Keratinocyte (primary cell): ENCODE data around the gene TOX2. TPM values are rescaled to one million over a fixed set of nuclear protein-coding genes. Genes with fewer than 3 reads are reported as not detected.

Source experiments
- DNase-seq: peaks from one replicate; pipeline ENCODE4 v3.0.0-alpha.2; 2011; ENCODE audit warnings: low read depth, missing footprints, low spot score
- FAIRE-seq: peaks from 2 replicates; lab custom pipeline; 2011; peaks lifted over from hg19 to GRCh38; lab: Jason Lieb, UNC
- H2AFZ ChIP-seq: 2 replicates; pipeline ENCODE4 v1.6.0; 2012; ENCODE audit warnings: low read length, control low read depth, inconsistent platforms; ENCODE audit not compliant: control insufficient read depth
- H3K27ac ChIP-seq: 2 replicates; pipeline ENCODE4 v1.5.1; 2011; ENCODE audit warnings: low read length; ENCODE audit not compliant: control insufficient read depth, insufficient read depth
- H3K27me3 ChIP-seq: 3 replicates; pipeline ENCODE4 v1.6.0; 2011; ENCODE audit warnings: low read length; ENCODE audit not compliant: control insufficient read depth, insufficient read depth; ENCODE audit errors: extremely low read depth
- H3K36me3 ChIP-seq, 2 experiments: 2 replicates in 1 of 2; 3 replicates in 1 of 2; pipeline ENCODE4 v1.5.1; 2011; ENCODE audit warnings: low read length in 2 of 2, mild to moderate bottlenecking in 1 of 2; ENCODE audit not compliant: control insufficient read depth in 2 of 2, insufficient read depth in 2 of 2; ENCODE audit errors: extremely low read depth in 1 of 2
- H3K4me1 ChIP-seq: 3 replicates; pipeline ENCODE4 v1.5.1; 2011; ENCODE audit warnings: low read length; ENCODE audit not compliant: control insufficient read depth, insufficient read depth; ENCODE audit errors: extremely low read depth
- H3K4me2 ChIP-seq: 3 replicates; pipeline ENCODE4 v1.6.0; 2011; ENCODE audit warnings: low read depth, low read length; ENCODE audit not compliant: control insufficient read depth, insufficient read depth; ENCODE audit errors: extremely low read depth
- H3K4me3 ChIP-seq, 3 experiments: fragments of 200-600 bp in 1 of 3; sonication (generic) in 1 of 3; 2 replicates in 2 of 3; 3 replicates in 1 of 3; pipeline ENCODE4 v1.5.1; 2011 to 2016; ENCODE audit warnings: low read length in 3 of 3, mild to moderate bottlenecking in 3 of 3, control low read depth in 2 of 3, inconsistent platforms in 1 of 3, low read depth in 1 of 3, mixed read lengths in 1 of 3, mixed run types in 1 of 3, moderate library complexity in 1 of 3; ENCODE audit not compliant: control insufficient read depth in 2 of 3, insufficient read depth in 2 of 3; ENCODE audit errors: extremely low read depth in 1 of 3
- H3K79me2 ChIP-seq: 2 replicates; pipeline ENCODE4 v1.6.0; 2012; ENCODE audit warnings: low read length; ENCODE audit not compliant: control insufficient read depth, insufficient read depth
- H3K9ac ChIP-seq: 3 replicates; pipeline ENCODE4 v1.6.0; 2011; ENCODE audit warnings: low read length; ENCODE audit not compliant: control insufficient read depth, insufficient read depth; ENCODE audit errors: extremely low read depth
- H3K9me1 ChIP-seq: 3 replicates; pipeline ENCODE4 v1.6.0; 2011; ENCODE audit warnings: low read length; ENCODE audit not compliant: control insufficient read depth, insufficient read depth; ENCODE audit errors: extremely low read depth
- H3K9me3 ChIP-seq: 2 replicates; pipeline ENCODE4 v1.5.1; 2012; ENCODE audit warnings: low read depth, low read length; ENCODE audit not compliant: control insufficient read depth
- H4K20me1 ChIP-seq: 3 replicates; pipeline ENCODE4 v1.6.0; 2011; ENCODE audit warnings: low read length; ENCODE audit not compliant: control insufficient read depth, insufficient read depth; ENCODE audit errors: extremely low read depth
- CTCF ChIP-seq, 3 experiments: IDR thresholded peaks in 1 of 3; conservative IDR thresholded peaks in 1 of 3; optimal IDR thresholded peaks in 1 of 3; 2 replicates in 2 of 3; 3 replicates in 1 of 3; pipeline versions ENCODE3 to v1.5.1; 2011; ENCODE audit warnings: low read length in 3 of 3, mild to moderate bottlenecking in 3 of 3, moderate library complexity in 2 of 3, control low read depth in 1 of 3, inconsistent platforms in 1 of 3; ENCODE audit not compliant: insufficient read depth in 2 of 3; ENCODE audit errors: extremely low read depth in 1 of 3
- EZH2 ChIP-seq: IDR thresholded peaks from one replicate; pipeline ENCODE4 v1.6.1; 2012; ENCODE audit warnings: inconsistent platforms, mild to moderate bottlenecking, low read length, moderate library complexity
- dilution Hi-C: fragments of 300-500 bp; cut with MboI; formaldehyde crosslinking; loops from one replicate; pipeline ENCODE4 v1.7.0; 2020; ENCODE audit warnings: low sequenced_read_pairs; ENCODE audit not compliant: extremely low pct_ligation_motif_present
- polyA plus RNA-seq, 5 experiments: library from polyadenylated mRNA; depleted of rRNA in 3 of 5; stranded (reverse) in 3 of 5; stranded (forward) in 1 of 5; unstranded in 1 of 5; fragments of >200 nt; gene quantifications; 1 replicate in 1 of 5; 2 replicates in 3 of 5; 3 replicates in 1 of 5; pipeline versions ENCODE4 v1.2.1 to v1.2.3, GENCODE V29; 2011 to 2012; ENCODE audit warnings: missing spikeins in 2 of 5, low read depth in 1 of 5, low replicate concordance in 1 of 5

Gene TOX2
- polyA plus RNA-seq, 1 donor (not counting 4 experiments of a cell fraction or from before 2014, with no cell fraction given), result 0.20 TPM

DNA sequence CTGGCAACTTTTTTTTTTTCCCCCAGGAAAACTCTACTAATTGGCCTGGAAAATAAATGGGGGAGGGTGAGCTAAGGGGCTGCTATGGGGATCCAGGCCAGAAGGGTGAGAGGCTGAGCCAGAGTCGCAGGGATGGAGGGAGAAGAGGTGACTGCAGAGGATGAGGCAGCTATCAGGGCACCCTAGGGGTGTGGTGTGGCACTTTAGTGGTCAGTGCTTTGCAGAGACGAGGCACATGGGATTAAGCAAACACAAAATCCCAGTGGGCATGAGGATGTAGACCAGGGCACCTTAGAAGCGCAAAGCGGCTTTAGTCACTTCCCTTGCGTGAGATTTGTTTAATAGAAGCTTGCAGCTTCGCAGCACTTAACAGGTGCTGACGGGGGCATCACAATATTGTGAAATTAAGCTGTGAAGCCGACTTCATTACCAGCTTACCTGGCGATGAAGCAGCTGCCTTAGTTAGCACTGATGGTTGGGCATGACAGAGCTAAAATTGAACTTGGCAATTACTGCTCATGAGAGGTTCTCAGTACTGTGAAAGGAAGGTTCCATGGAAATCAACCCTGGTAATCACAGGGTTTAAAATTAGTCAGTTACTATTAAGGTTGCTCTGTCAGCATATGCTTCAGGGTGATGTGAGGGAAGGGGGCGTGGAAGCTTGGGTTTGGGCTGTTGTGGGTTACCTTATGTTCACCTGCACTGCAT is 26.0 kb downstream of the TOX2 start:
- H3K27me3 ChIP-seq, result peaks cover 4% of the 10 kb centered on the region
- dilution Hi-C loops, result no loop called here
- H3K9me3 ChIP-seq, result no peaks in the 10 kb centered on the region
- H3K79me2 ChIP-seq, result no peaks in the 10 kb centered on the region
- FAIRE-seq, result no peak
- no peak overlapping the region for H3K9ac ChIP-seq
- no peak overlapping the region for H2AFZ ChIP-seq
- no peak overlapping the region for H3K4me3 ChIP-seq
- TF ChIP-seq CTCF (optimal IDR thresholded peaks at IDR 0.05 in 1 of 3, IDR thresholded peaks at IDR 0.05 in 1 of 3, conservative IDR thresholded peaks at IDR 0.05 in 1 of 3; ENCODE audit: extremely low read depth in 1 of 3, insufficient read depth in 2 of 3, low read length in 3 of 3) (no peak), EZH2 (no peak)
- no peaks in the 10 kb centered on the region for H3K36me3 ChIP-seq
- peaks cover 42% of the 10 kb centered on the region for H3K4me1 ChIP-seq
- H3K27ac ChIP-seq, result no peak overlapping the region
- no peak overlapping the region for H3K4me2 ChIP-seq
- H4K20me1 ChIP-seq, result no peaks in the 10 kb centered on the region
- H3K9me1 ChIP-seq, result no peaks in the 10 kb centered on the region
- no peak for DNase-seq

DNA sequence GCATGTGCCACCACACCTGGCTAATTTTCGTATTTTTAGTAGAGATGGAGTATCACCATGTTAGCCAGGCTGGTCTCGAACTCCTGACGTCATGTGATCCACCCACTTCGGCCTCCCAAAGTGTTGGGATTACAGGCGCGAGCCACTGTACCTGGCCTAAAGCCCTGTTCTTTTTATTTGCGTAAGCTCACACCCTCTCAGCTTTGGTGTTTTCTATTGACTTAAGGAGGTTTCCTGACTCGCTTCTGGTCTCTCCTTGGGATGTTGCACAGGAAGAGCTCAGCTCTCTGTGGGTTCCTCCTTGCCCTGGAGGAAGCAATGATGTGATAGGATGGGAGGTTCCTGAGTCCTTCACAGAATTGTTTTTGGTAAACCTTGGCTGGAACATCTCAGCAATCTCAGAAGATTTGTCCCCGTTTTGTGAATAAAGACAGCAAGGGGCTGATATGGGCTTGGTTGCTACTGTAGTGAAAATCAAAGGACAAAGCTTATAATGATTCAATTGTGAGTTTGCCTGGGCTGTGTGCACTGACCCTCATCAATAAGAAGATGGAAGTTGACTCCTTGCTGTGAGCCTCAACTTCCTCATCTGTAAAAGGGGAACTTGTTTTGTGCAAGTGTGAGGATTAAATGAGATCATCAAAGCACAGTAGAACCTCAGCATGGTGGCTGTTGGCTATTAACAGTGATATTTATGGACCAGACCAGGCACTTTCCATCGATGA is 27.0 kb downstream of the TOX2 start:
- TF ChIP-seq CTCF (optimal IDR thresholded peaks at IDR 0.05 in 1 of 3, IDR thresholded peaks at IDR 0.05 in 1 of 3, conservative IDR thresholded peaks at IDR 0.05 in 1 of 3; ENCODE audit: extremely low read depth in 1 of 3, insufficient read depth in 2 of 3, low read length in 3 of 3) (no peak), EZH2 (no peak)
- Histone ChIP-seq H3K36me3 (no peaks in the 10 kb centered on the region), H3K4me2 (no peak overlapping the region), H4K20me1 (no peaks in the 10 kb centered on the region), H3K9me3 (no peaks in the 10 kb centered on the region), H3K4me3 (no peak overlapping the region), H3K79me2 (no peaks in the 10 kb centered on the region), H3K27ac (no peak overlapping the region), H3K4me1 (peaks cover 36% of the 10 kb centered on the region), H3K27me3 (peaks cover 8% of the 10 kb centered on the region), H3K9ac (no peak overlapping the region), H2AFZ (no peak overlapping the region), H3K9me1 (no peaks in the 10 kb centered on the region)
- DNase-seq (no peak), FAIRE-seq (peak; percentile 34)
- dilution Hi-C loops, result no loop called here
